ENCODE data around the gene TDRD9.

Gene TDRD9

DNA sequence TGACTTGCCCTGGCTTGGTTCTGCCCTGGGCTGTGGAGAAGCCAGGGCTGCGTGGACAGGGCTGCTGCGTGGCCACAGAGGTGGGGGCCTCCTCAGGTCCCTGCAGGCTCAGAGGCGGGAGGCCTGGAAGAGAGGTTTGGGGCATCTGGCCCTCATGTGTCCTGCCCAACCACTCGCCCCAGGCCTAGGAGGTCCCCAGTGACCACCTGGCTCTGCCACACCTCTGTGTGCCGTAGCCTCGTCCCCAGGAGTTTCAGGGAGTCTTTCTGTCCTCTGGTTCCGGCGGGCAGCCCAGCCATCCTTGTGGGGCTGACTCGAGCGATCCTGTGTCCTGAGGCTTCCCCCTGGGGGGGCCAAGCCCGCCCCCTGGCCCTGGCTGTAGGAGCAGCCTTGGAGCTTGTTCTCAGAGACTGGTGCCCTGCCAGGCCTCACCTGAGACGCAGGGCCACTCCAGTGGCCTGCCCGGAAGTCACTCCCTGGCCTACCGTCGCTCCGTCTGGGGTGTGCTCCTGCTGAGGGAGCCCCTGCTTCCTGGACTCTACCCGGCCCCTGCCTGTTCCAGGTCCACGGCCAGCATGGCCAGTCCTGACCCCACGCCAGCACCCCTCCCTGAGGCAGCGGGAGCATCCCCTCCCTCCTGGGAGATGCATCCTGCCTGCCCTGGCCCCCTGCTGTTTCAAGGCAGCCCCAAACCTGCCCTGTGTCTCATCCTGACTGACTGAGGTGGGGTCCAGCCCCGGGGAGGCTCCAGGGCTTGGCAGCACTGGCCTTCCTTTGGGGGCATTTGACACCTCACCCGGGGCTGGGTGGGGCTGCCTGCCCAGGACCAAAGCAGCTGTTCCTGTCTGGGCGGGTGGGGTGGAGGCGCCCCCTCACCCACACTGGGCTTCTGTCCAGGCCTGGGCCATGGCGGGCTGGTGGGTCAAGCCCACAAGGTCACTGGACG lies 171.1 kb downstream of the TDRD9 start:
- FAIRE-seq (no peak), DNase-seq (ENCODE audit: insufficient read length) (no peak)
- TF ChIP-seq POLR2AphosphoS5 (IDR thresholded peaks at IDR 0.05; ENCODE audit: low read depth, low read length) (no peak), TAF1 (IDR thresholded peaks at IDR 0.05; ENCODE audit: borderline replicate concordance, low read depth, low read length) (no peak), POLR2A (IDR thresholded peaks at IDR 0.05; ENCODE audit: low read depth, low read length) (no peak)

DNA sequence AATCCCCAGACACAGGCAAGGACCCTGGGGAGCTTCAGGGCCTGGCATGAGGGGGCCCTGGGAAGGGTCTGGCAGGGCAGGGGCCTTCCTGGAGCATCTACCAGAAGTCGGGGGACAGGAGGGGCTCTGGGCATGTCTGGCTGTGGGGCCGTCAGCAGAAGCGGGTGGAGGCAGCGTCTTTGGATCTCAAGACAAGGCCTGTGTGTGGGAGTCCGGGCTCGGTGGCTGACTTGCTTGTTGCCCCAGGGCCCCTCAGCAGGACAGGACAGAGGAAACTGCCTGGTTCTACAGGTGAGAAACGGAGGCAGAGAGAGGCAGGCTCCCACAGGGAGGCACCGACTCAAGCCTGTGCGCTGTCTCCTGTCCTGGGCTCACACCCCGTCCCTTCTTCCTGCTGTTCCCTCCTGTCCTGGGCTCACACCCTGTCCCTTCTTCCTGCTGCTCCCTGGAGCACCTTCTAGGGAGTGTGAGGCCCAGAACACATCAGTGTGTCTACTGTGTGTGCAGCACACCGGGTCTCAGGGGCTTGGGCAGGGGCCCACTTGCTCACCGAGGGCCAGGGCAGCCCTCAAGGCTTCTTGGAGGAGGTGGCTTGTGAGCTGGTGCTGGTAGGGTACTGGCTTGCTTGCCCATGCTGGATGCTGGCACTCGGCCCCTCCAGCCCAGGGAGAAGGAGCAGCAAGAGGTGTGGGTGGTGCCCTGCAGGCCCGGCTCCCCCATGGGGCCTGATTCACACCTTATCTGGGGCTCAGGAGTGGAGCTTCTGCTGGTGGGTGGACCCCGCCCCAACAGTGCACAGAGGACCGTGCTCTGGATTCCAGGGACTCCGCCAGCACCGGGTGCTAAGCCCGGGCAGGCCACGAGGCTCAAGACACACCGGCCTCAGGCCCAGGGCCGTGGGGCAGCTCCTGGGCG lies 172.2 kb downstream of the TDRD9 start:
- TF ChIP-seq POLR2A (IDR thresholded peaks at IDR 0.05; ENCODE audit: low read depth, low read length) = no peak
- TF ChIP-seq TAF1 (IDR thresholded peaks at IDR 0.05; ENCODE audit: borderline replicate concordance, low read depth, low read length) = no peak
- no peak for TF ChIP-seq POLR2AphosphoS5 (IDR thresholded peaks at IDR 0.05; ENCODE audit: low read depth, low read length)
- DNase-seq (ENCODE audit: insufficient read length) (no peak), FAIRE-seq (no peak)

DNA sequence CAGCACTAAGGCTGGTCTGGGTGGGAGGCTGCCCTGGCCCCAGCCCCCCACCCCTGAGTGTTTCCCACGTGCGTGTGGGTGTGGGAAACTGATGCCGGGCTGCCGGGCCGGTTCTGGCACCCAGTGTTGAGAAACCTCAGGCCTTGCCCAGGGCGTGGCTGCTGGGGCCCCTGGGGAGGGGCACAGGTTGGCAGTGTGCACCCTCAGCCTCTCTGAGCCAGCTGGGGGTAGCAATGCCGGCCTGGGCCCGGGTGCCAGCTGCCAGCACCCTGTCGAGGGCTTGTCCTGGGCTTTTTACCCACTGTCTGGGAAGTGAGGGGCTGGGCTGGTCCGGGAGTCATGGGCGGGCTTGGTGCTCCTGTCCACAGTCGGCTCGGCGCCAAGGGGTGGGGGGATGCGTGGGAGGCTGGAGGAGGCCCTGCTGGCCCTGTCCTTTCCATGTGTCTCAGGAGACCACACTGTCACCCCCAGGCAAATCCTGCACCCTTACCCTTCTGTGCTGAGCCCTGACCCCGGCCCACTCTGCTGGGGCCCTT lies 172.9 kb downstream of the TDRD9 start:
- FAIRE-seq (no peak), DNase-seq (ENCODE audit: insufficient read length) (no peak)
- TF ChIP-seq POLR2A (IDR thresholded peaks at IDR 0.05; ENCODE audit: low read depth, low read length) (no peak), TAF1 (IDR thresholded peaks at IDR 0.05; ENCODE audit: borderline replicate concordance, low read depth, low read length) (no peak), POLR2AphosphoS5 (IDR thresholded peaks at IDR 0.05; ENCODE audit: low read depth, low read length) (no peak)

DNA sequence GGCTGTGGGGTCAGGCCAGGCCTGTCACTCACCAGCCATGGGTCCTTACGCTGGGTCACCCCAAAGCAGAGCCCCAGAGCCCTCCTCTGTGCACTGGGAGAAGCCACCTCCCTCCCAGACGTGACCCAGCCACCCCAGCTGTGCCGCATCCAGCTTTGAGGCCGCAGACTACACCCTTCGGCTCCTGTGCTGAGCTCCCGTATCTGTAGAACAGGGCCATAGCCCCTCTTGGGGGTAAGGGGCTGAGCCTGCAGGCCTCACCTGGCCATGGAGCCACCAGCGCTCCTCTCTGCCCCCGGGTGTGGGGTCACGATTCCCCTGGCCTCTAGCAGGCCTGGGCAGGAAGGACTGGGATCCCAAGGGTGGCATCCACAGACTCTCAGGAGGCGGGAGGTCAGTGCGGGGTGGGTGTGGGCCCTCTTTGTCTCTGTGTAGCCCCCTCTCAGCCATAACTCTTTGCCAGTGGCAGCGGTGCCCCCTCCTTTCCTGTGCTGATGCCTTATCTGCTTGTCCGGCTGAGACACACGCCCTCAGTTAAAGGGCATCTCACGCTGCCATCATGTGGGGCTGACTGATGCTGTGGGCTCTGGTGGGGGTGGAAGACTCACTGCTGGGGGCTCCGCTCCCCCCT lies 173.5 kb downstream of the TDRD9 start:
- TF ChIP-seq POLR2AphosphoS5 (IDR thresholded peaks at IDR 0.05; ENCODE audit: low read depth, low read length) = no peak
- no peak for TF ChIP-seq POLR2A (IDR thresholded peaks at IDR 0.05; ENCODE audit: low read depth, low read length)
- TF ChIP-seq TAF1 (IDR thresholded peaks at IDR 0.05; ENCODE audit: borderline replicate concordance, low read depth, low read length) = no peak
- FAIRE-seq (no peak), DNase-seq (ENCODE audit: insufficient read length) (no peak)

Measured in GM12892 (cell line).